Measurements from ENCODE around the gene CD151. TPM values are rescaled to one million over a fixed set of nuclear protein-coding genes. Genes with fewer than 3 reads are reported as not detected.
A peak's percentile ranks its signal among the peaks of the same experiment; 100 is the strongest.

Gene CD151
- total RNA-seq, 4 donors from 2014 or later = 135 to 326 (median 298) TPM

GRCh38 chr11:849951-850774 lies 17.4 kb downstream of the CD151 start:
- Histone ChIP-seq H3K4me3 (replicated peaks in 1 of 3) (peak overlapping the region in 1 of 3 donors; percentile 17), H3K9me3 (no peaks in the 10 kb centered on the region), H3K27ac (no peak overlapping the region), H3K27me3 (no peaks in the 10 kb centered on the region), H3K4me1 (peaks cover 35 to 50% of the 10 kb centered on the region in 2 donors), H3K36me3 (no peaks in the 10 kb centered on the region)
- 32% methylated on average over 22 of the region's 97 CpGs; no CpG with 5 or more reads in 1 of the 2 donors for WGBS, 2 donors
- TF ChIP-seq POLR2A (IDR thresholded peaks at IDR 0.05) (no peak), CTCF (IDR thresholded peaks at IDR 0.05) (no peak)
- peak in 1 of 2 donors; percentile 31 for DNase-seq
- intact Hi-C loops (cut with DNase I) = loop anchor here (5.0 kb wide), 1 partner anchor 202 kb away; no protein-coding TSS in a partner anchor

GRCh38 chr11:850775-851763 lies 18.3 kb downstream of the CD151 start:
- Histone ChIP-seq H3K4me3 (replicated peaks in 1 of 3) (no peak overlapping the region), H3K9me3 (no peaks in the 10 kb centered on the region), H3K4me1 (peaks cover 26 to 41% of the 10 kb centered on the region in 2 donors), H3K27ac (no peak overlapping the region), H3K27me3 (no peaks in the 10 kb centered on the region), H3K36me3 (no peaks in the 10 kb centered on the region)
- TF ChIP-seq POLR2A (IDR thresholded peaks at IDR 0.05) (no peak), CTCF (IDR thresholded peaks at IDR 0.05) (no peak)
- DNase-seq = no peak
- intact Hi-C loops (cut with DNase I) = no loop called here
- 76 to 83% methylated on average over 10 to 20 of the region's 28 CpGs for WGBS, 2 donors

- Histone ChIP-seq H3K4me1 (peaks cover 24 to 32% of the 10 kb centered on the region in 2 donors), H3K27ac (no peak overlapping the region), H3K4me3 (replicated peaks in 1 of 3) (no peak overlapping the region), H3K27me3 (no peaks in the 10 kb centered on the region), H3K36me3 (no peaks in the 10 kb centered on the region), H3K9me3 (no peaks in the 10 kb centered on the region)
- DNase-seq = no peak
- intact Hi-C loops (cut with DNase I) = no loop called here
- WGBS, 2 donors = 85 to 92% methylated on average over 13 to 15 of the region's 15 CpGs
- TF ChIP-seq POLR2A (IDR thresholded peaks at IDR 0.05) (no peak), CTCF (IDR thresholded peaks at IDR 0.05) (no peak)
Measured at GRCh38 chr11:852762-853161, 20.0 kb downstream of the CD151 start.

GRCh38 chr11:853682-854448 lies 21.1 kb downstream of the CD151 start:
- WGBS, 2 donors = 93 to 96% methylated on average over 8 to 12 of the region's 27 CpGs
- H3K27ac ChIP-seq = no peak overlapping the region
- no peak overlapping the region for H3K4me3 ChIP-seq (replicated peaks in 1 of 3)
- intact Hi-C loops (cut with DNase I) = no loop called here
- no peaks in the 10 kb centered on the region for H3K36me3 ChIP-seq
- H3K4me1 ChIP-seq = peaks cover 14 to 21% of the 10 kb centered on the region in 2 donors
- H3K27me3 ChIP-seq = no peaks in the 10 kb centered on the region
- TF ChIP-seq POLR2A (IDR thresholded peaks at IDR 0.05) (no peak), CTCF (IDR thresholded peaks at IDR 0.05) (no peak)
- H3K9me3 ChIP-seq = no peaks in the 10 kb centered on the region
- no peak for DNase-seq

Data from thyroid gland (tissue), 4 donors.